SK-MEL-5 (cell line): ENCODE results near the gene CAPG. TPM values are rescaled to one million over a fixed set of nuclear protein-coding genes. Genes with fewer than 3 reads are reported as not detected.
"Not testable (repeated sequence)": the region's sequence is repeated elsewhere in the genome, so short reads cannot be mapped to it uniquely, and the experiment has no call there.

Experiments used
- DNase-seq: peaks from one replicate; pipeline ENCODE4 v3.0.0-alpha.2; 2016; ENCODE audit warnings: low read depth, low spot score
- in situ Hi-C: cut with HindIII; loops from 2 replicates; pipeline ENCODE4 v1.10.0; 2016; ENCODE audit warnings: low sequenced_read_pairs, high pct_unique_total_duplicates, low pct_unique_long_range_greater_than_20kb
- total RNA-seq: library from RNA; depleted of rRNA; stranded (reverse); fragments of >200 nt; shearing (Covaris generic); gene quantifications from 2 replicates; pipeline ENCODE4 v1.2.3, GENCODE V29; 2014

CAPG gene
- total RNA-seq, 1 experiment from 2014 or later: 11.3 TPM

- in situ Hi-C loops: no loop called here
- DNase-seq: no peak
Measured at GRCh38 chr2:85440729-85441128, 30.6 kb upstream of the CAPG start.

DNA sequence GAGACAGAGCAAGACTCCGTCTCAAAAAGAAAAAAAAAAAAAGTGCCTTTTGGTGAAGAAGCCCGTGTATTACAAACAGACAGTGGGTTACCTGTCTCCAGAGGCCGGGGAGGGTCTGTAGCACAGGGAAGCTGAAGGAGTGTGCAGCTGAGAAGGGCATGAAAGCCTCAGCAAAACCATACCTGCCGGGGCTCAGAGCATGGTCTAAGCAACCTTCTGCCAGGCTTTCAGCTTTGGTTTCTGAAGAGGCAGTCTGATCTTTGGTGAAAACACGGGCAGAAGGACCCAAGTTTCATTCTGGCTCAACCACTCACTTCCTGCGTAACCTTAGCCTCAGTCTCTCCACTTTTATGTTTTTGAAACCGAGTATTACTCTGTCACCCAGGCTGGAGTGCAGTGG, 29.8 kb upstream of the CAPG start:
- DNase-seq: no peak
- in situ Hi-C loops: no loop called here

DNA sequence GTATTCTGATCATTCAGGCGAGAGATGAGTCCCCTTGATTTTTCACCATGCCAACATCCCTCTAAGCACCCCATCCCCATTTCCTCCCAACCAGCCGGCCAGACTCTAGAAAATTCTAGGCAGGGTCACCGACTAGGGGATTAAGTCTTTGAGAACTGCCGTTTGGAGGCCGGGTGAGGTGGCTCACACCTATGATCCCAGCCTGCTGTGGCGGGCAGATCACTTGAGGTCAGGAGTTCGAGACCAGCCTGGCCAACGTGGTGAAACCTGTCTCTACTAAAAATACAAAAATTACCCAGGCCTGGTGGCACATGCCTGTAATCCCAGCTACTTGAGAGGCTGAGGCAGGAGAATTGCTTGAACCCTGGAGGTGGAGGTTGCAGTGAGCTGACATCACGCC, 29.4 kb upstream of the CAPG start:
- in situ Hi-C loops, DNase-seq: not testable (repeated sequence)

DNA sequence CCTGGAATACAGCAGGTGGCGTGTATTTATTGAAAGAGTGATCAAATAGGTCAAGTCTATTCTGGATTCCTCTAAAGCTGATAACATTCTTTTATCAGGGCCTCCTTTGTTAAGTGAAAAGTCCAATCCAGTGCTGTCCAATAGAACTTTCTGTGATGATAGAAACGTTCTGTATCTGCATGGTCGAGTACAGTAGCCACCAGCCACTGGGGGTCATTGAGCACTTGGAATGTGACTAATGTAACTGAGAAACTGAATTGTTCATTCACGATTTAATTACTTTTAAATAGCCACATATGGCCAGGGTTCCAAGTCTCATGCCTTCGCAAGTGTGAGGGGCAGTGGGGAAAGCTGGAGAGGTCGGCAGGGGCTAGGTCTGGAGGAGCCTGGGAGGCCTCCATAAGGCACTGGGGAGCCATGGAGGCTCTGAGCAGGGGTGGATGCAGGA, 28.9 kb upstream of the CAPG start:
- no peak for DNase-seq
- in situ Hi-C loops: no loop called here

GRCh38 chr2:85438201-85439024, 28.2 kb upstream of the CAPG start:
- in situ Hi-C loops: no loop called here
- peak; percentile 47 for DNase-seq

DNA sequence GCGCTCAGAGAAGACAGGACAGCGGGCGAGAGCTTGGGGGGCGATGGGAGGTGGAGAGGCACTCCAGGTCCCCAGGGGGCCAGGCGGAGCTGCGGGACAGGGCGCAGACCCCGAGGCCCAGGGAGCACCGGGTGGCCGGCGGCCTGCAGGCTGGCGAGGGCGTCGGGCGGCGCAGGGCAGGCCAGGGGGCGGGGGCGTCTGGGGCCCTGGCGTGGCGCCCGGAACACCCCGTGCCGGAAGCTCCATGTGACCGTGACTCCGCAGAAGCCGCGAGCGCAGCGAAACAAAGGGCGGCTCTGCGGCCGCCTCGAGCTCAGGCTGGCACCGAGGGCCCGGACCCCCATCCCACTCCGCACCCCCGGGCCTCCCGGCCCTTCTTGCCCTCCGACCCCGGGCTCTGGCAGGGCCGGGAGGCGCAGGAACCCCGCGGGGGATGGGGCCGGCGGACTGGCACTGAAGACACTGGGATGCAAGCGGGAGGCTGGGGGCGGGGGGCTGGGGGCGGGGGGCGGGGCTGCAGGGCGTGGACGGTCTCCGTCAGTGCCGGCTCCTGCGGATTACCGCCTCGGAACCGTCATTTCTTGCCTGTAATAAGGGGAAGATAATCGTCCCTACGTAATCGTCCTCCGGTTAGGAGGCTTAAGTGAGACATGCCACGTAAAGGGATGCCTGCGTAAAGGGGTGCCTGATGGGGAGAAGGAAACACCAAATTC, 27.5 kb upstream of the CAPG start:
- in situ Hi-C loops: no loop called here
- peak; percentile 92 for DNase-seq

DNA sequence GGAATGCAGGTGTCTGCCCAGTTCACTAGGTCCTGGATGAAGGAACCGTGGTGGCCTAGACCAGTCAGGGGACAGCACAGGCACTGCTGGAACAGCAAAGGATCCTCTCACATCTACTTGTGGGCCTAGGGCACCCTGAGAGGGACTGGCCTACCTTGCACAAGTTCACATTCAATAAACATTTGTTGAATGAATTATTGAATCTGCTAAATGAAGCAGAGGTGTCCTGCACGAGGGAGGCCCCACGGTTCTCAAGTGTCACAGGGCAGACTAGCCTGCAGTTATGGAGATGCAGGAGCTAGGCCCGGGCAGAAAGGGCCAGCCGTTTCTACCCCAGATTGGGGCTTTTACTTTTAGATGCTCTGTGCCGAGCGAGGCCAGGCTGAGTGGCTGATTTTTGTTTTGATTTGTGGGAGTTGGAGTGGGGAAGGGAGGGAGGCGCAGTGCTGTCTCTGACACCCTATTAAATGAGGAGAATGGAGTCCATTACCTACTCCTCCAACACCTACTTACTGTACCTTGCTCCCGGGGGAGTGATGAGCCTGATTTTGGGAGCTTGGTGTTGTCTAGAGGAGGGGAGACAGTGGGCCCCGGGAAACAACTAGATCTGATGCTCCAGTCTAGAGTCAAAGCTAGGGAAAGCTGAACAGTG, 26.8 kb upstream of the CAPG start:
- DNase-seq: no peak
- in situ Hi-C loops: no loop called here

DNA sequence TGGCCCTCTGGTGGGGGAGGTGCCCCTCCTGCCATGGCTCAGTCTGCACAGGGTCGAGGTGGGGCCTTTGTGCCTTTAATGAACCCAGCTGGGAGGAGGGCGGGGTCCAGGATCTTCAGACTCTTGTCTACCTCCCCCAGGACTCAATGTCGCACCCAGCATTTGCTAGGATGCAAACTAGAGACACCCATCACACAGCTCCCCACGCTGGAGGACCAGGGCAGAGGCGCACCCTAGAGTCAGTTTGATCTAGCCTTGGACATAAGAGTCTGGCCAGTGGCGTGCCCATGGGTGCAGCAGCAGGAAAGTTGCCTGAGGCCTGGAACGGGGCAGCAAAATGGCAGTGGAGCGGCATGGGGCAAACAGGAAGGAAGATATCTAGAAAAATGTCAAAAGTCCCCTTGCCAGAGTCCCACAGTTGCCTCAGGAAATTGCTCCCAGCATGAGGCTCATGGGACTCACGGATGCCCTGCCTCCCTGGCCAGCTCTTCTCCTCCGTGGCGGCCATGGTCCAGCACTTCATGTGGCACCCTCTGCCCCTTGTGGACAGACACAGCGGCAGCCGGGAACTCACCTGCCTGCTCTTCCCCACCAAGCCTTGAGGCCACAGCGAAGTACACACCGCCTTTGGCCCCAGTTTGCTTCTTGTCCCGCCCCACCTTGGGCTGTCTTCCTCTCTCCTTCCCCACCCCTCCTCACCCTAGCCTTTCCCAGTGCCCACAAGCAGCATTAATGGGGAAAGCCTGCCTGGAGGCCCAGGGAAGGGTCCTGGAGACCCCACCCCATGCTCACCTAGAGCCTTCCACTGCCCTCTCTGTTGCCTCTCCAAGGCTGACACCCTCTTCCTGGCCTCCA, 26.0 kb upstream of the CAPG start:
- in situ Hi-C loops: no loop called here
- DNase-seq: peak; percentile 27

DNA sequence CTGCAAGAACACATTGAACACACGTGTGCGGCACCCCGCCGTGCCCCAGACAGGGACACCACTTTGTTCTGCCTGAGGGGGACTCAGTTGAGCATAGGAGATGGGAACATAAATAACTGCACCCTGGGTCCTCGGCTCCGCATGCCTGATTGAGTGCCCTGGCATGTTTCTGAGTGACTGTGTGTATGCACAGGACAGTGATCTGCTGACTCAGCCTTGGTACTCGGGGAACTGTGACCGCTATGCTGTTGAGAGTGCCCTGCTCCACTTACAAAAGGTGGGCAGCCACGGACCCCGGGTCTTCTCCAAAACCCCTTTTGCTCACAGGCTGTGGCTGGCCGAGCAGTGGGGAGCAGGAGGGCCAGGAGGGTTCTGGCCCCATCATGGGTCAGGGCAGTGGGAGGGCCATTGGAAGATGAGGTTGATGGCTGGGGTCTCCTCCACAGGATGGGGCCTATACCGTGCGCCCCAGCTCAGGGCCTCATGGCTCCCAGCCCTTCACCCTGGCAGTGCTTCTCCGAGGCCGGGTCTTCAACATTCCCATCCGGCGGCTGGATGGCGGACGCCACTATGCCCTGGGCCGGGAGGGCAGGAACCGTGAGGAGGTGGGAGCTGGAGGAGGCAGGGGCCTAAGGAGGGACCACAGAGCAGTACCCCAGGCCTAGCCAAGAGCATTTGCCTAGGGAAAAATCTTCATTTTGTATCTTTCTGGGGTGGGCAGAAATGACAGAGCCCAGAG, 25.2 kb upstream of the CAPG start:
- DNase-seq: no peak
- in situ Hi-C loops: no loop called here

DNA sequence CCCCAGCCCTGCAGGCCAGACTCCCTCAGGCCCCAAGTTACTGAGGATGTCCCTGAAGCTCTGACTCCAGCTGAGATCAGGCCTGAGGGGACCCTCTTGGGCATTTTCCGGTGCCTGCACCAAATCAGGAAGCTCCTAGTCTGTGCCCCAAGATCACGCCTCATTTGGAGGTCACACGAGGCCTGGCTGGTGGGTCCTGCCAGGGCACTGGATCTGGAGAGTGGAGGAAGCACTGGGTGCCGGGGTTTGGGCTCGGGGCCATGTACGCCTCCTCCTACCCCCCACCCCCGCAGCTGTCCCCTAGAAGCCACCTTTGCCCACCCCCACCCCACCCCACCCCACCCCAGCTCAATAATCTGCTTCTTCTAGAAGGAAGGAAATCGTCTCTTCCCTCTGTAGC, 24.5 kb upstream of the CAPG start:
- in situ Hi-C loops: no loop called here

GRCh38 chr2:85433511-85434089, 23.4 kb upstream of the CAPG start:
- in situ Hi-C loops: no loop called here
- no peak for DNase-seq

More for the DNA sequence above, 24.5 kb upstream of the CAPG start:
- no peak for DNase-seq

DNA sequence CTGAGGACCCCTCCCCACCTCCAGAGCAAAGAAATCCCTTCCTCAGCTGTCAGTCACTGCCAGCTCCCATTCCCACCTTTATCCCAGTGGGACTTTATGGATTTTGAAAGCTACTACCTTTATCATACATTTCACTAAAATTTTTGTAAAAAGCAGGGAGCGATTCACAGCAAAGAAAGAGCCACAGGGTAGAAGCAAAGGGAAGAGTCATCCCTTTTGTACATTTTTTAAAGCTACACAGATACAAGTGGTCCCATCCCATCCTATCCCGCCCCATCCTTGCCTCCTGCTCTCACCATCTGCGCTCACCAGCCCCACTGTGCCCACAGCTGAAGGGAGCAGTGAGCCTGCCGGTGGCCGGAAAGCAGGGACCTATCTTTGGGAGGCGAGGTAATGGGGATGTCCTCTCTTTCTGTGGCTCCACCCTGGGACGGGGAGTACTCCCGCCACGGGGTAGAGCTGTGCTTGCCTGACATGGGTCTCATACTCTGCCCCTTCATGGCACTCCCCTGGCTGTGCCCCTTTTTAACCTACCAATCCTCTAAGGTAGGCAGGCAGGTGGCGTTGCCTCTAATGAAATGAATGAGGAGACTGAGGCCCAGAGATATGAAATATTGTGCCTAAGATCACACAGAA, 21.5 kb upstream of the CAPG start:
- in situ Hi-C loops: no loop called here
- no peak for DNase-seq

DNA sequence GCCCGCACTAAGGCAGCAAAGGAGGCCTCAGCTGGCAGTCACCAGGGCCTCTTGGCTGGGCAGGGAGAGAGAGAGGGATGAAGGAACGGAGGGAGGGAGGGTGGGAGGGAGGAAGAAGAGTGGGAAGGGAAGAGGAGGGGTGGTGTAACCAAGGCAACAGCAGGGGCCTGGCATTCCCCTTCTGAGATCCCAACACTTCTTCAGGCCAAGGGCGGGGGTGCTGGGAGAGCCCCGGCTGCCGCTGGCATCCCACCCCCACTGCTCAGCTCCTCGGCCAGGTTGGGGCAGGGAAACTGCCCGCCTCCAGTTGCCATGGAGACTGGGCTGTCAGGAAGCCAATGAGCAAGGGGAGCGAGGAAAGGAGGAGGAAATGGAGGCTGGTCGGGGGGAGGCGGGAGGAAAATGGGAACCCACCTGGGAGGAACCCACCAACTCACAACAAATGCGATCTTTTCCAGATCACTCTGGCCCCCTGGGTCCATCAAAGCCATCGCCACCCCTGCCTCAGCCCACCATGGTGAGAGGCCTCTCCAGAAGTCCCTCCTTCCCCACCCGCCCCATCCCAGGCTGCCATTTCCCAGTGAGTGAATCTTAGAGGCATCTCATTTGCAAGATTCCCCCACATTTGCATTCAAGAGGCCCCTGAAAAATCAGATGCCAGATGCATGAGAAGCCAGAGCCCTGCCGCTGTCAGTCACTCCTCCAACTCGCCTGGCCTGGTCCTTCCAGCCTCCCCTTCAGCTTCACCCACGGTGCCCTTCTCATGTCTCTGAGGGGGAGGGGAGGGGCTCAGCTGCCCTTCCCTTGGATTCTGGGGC, 20.8 kb upstream of the CAPG start:
- in situ Hi-C loops: no loop called here
- DNase-seq: no peak

- DNase-seq: no peak
- in situ Hi-C loops: no loop called here
Measured at GRCh38 chr2:85429924-85430289, 19.7 kb upstream of the CAPG start.

GRCh38 chr2:85429213-85429923, 19.2 kb upstream of the CAPG start:
- peak; percentile 28 for DNase-seq
- in situ Hi-C loops: no loop called here
